IMR-90 (cell line): ENCODE measurements around the gene SPON1. TPM values are rescaled to one million over a fixed set of nuclear protein-coding genes. Genes with fewer than 3 reads are reported as not detected.
A peak's percentile ranks its signal among the peaks of the same experiment; 100 is the strongest.

Experiments
- ATAC-seq: fragments of 200-7000 bp; cut with Tn5 transposase; 2 replicates; pipeline ENCODE4 v1.9.1; 2020; ENCODE audit warnings: low read depth, mild to moderate bottlenecking, moderate library complexity
- BruUV-seq: library from RNA; stranded (reverse); fragments of 400-500 nt; replicated peaks from 2 replicates; lab custom pipeline; 2021; lab: Mats Ljungman, UMichigan
- CTCF ChIA-PET: fragments of 300-600 bp; formaldehyde crosslinking; extraction: SDS; loops from one replicate; lab custom pipeline; 2021; ENCODE audit warnings: antibody characterized with exemption; lab: Yijun Ruan, JAX
- POLR2A ChIA-PET: fragments of 300-600 bp; sonication (Branson Sonifier 250); formaldehyde crosslinking; loops from one replicate; lab custom pipeline; 2022; ENCODE audit warnings: antibody characterized with exemption; ENCODE audit not compliant: unreplicated experiment; lab: Charles Lee
- DNase-seq: peaks from one replicate; pipeline ENCODE4 v3.0.0; 2013
- H2AFZ ChIP-seq: replicated peaks from 2 replicates; pipeline ENCODE3; 2013; ENCODE audit warnings: low read length, mild to moderate bottlenecking; ENCODE audit not compliant: poor library complexity
- H2AK5ac ChIP-seq: 2 replicates; pipeline ENCODE4 v1.6.1; 2013; ENCODE audit warnings: low read depth, low read length, inconsistent platforms
- H2AK9ac ChIP-seq: replicated peaks from 2 replicates; pipeline ENCODE3; 2013; ENCODE audit warnings: mild to moderate bottlenecking, low read depth, low read length, moderate library complexity; ENCODE audit not compliant: poor library complexity
- H2BK120ac ChIP-seq: 2 replicates; pipeline ENCODE4 v1.6.1; 2013; ENCODE audit warnings: low read depth, low read length, inconsistent platforms
- H2BK15ac ChIP-seq: 3 replicates; pipeline ENCODE4 v1.6.1; 2013; ENCODE audit warnings: low read depth, low read length, inconsistent platforms
- H2BK20ac ChIP-seq: 2 replicates; pipeline ENCODE4 v1.6.1; 2013; ENCODE audit warnings: low read depth, mild to moderate bottlenecking, inconsistent platforms, low read length, moderate library complexity
- H2BK5ac ChIP-seq: 2 replicates; pipeline ENCODE4 v1.6.1; 2013; ENCODE audit warnings: mild to moderate bottlenecking, low read depth, low read length, inconsistent platforms; ENCODE audit not compliant: poor library complexity, severe bottlenecking
- H3K14ac ChIP-seq: replicated peaks from 2 replicates; pipeline ENCODE4 v1.6.1; 2013; ENCODE audit warnings: low read depth, low read length, inconsistent platforms
- H3K18ac ChIP-seq: 2 replicates; pipeline ENCODE4 v1.6.1; 2013; ENCODE audit warnings: low read depth, low read length, control low read depth
- H3K23ac ChIP-seq: 2 replicates; pipeline ENCODE4 v1.6.1; 2013; ENCODE audit warnings: low read depth, low read length, inconsistent platforms
- H3K27ac ChIP-seq: 2 replicates; pipeline ENCODE4 v1.5.1; 2013; ENCODE audit warnings: mild to moderate bottlenecking, control low read depth, low read length; ENCODE audit not compliant: insufficient read depth
- H3K27me3 ChIP-seq: 2 replicates; pipeline ENCODE4 v1.6.1; 2013; ENCODE audit warnings: low read length; ENCODE audit not compliant: control insufficient read depth, insufficient read depth
- H3K36me3 ChIP-seq: 2 replicates; pipeline ENCODE4 v1.6.1; 2013; ENCODE audit warnings: low read length, mixed read lengths; ENCODE audit not compliant: control insufficient read depth, insufficient read depth
- H3K4ac ChIP-seq: 2 replicates; pipeline ENCODE4 v1.6.1; 2013; ENCODE audit warnings: low read depth, low read length, inconsistent platforms
- H3K4me1 ChIP-seq: 2 replicates; pipeline ENCODE4 v1.6.1; 2013; ENCODE audit warnings: low read length, mixed read lengths; ENCODE audit not compliant: control insufficient read depth, insufficient read depth
- H3K4me2 ChIP-seq: 2 replicates; pipeline ENCODE4 v1.6.1; 2013; ENCODE audit warnings: low read depth, mild to moderate bottlenecking, control low read depth, low read length, moderate library complexity
- H3K4me3 ChIP-seq: 2 replicates; pipeline ENCODE4 v1.5.1; 2013; ENCODE audit warnings: low read depth, mild to moderate bottlenecking, control low read depth, low read length, moderate library complexity; ENCODE audit not compliant: insufficient read depth
- H3K56ac ChIP-seq: 2 replicates; pipeline ENCODE4 v1.6.1; 2013; ENCODE audit warnings: low read length, inconsistent platforms; ENCODE audit not compliant: insufficient read depth; ENCODE audit errors: extremely low read depth
- H3K79me1 ChIP-seq, 2 experiments: 2 replicates each; pipeline ENCODE4 v1.6.1; 2013; ENCODE audit warnings: low read length in 2 of 2, inconsistent platforms in 1 of 2, low read depth in 1 of 2
- H3K9ac ChIP-seq: 2 replicates; pipeline ENCODE4 v1.6.1; 2013; ENCODE audit warnings: low read depth, low read length, control low read depth
- H3K9me1 ChIP-seq: 2 replicates; pipeline ENCODE4 v1.6.1; 2013; ENCODE audit warnings: low read length, inconsistent platforms; ENCODE audit not compliant: insufficient read depth
- H3K9me3 ChIP-seq: 2 replicates; pipeline ENCODE4 v1.6.1; 2013; ENCODE audit warnings: low read length; ENCODE audit not compliant: control insufficient read depth, insufficient read depth
- H4K20me1 ChIP-seq: 2 replicates; pipeline ENCODE4 v1.6.1; 2013; ENCODE audit warnings: low read length, inconsistent platforms; ENCODE audit not compliant: insufficient read depth
- H4K5ac ChIP-seq: 2 replicates; pipeline ENCODE4 v1.6.1; 2013; ENCODE audit warnings: mild to moderate bottlenecking, low read depth, low read length, control low read depth
- H4K8ac ChIP-seq, 2 experiments: 2 replicates each; pipeline ENCODE4 v1.6.1; 2013; ENCODE audit warnings: low read depth in 2 of 2, low read length in 2 of 2, control low read depth in 1 of 2, inconsistent platforms in 1 of 2
- H4K91ac ChIP-seq: 2 replicates; pipeline ENCODE4 v1.6.1; 2013; ENCODE audit warnings: low read depth, low read length, inconsistent platforms; ENCODE audit not compliant: insufficient read depth
- BHLHE40 ChIP-seq: fragments of 150-350 bp; IDR thresholded peaks from 2 replicates; pipeline ENCODE4 v1.6.1; 2016; ENCODE audit warnings: mild to moderate bottlenecking, low read depth, low read length
- CEBPB ChIP-seq: IDR thresholded peaks from 2 replicates; pipeline ENCODE4 v1.6.1; 2012; ENCODE audit warnings: low read depth, low read length, improper control_type of control experiment
- CHD1 ChIP-seq: IDR thresholded peaks from 2 replicates; pipeline ENCODE4 v1.6.1; 2012; ENCODE audit warnings: low read depth, low read length, improper control_type of control experiment
- CTCF ChIP-seq: conservative IDR thresholded peaks from 2 replicates; pipeline ENCODE4 v1.5.1; 2012; ENCODE audit warnings: mild to moderate bottlenecking, low read depth, low read length, improper control_type of control experiment
- ELK1 ChIP-seq: fragments of 150-350 bp; IDR thresholded peaks from 2 replicates; pipeline ENCODE4 v1.6.1; 2016; ENCODE audit warnings: low read depth, mild to moderate bottlenecking, low read length, moderate library complexity, borderline replicate concordance
- FOS ChIP-seq: fragments of 150-350 bp; IDR thresholded peaks from 2 replicates; pipeline ENCODE4 v1.6.1; 2016; ENCODE audit warnings: low read depth, low read length
- MAFK ChIP-seq: IDR thresholded peaks from 2 replicates; pipeline ENCODE4 v1.6.1; 2012; ENCODE audit warnings: low read depth, low read length, improper control_type of control experiment
- MAZ ChIP-seq: IDR thresholded peaks from 2 replicates; pipeline ENCODE4 v1.6.1; 2012; ENCODE audit warnings: low read depth, mild to moderate bottlenecking, low read length, improper control_type of control experiment, moderate library complexity, borderline replicate concordance
- MXI1 ChIP-seq: IDR thresholded peaks from 2 replicates; pipeline ENCODE4 v1.6.1; 2012; ENCODE audit warnings: low read depth, mild to moderate bottlenecking, low read length, moderate library complexity, borderline replicate concordance
- NFE2L2 ChIP-seq: fragments of 150-350 bp; IDR thresholded peaks from 2 replicates; pipeline ENCODE4 v1.6.1; 2016; ENCODE audit warnings: low read depth, mild to moderate bottlenecking, low read length
- POLR2A ChIP-seq: IDR thresholded peaks from 2 replicates; pipeline ENCODE4 v1.6.1; 2012; ENCODE audit warnings: mild to moderate bottlenecking, low read depth, low read length
- RAD21 ChIP-seq: IDR thresholded peaks from 2 replicates; pipeline ENCODE4 v1.6.1; 2012; ENCODE audit warnings: low read length, improper control_type of control experiment
- RCOR1 ChIP-seq: IDR thresholded peaks from 2 replicates; pipeline ENCODE4 v1.6.1; 2012; ENCODE audit warnings: mild to moderate bottlenecking, low read length, improper control_type of control experiment; ENCODE audit not compliant: insufficient replicate concordance
- RFX5 ChIP-seq: IDR thresholded peaks from 2 replicates; pipeline ENCODE4 v1.8.0; 2012; ENCODE audit warnings: low read depth, mild to moderate bottlenecking, low read length, moderate library complexity
- USF2 ChIP-seq: fragments of 150-350 bp; IDR thresholded peaks from 2 replicates; pipeline ENCODE4 v1.6.1; 2017; ENCODE audit warnings: mild to moderate bottlenecking, antibody characterized with exemption, low read length, low read depth
- WGBS, 2 experiments: methylation state at CpG; one replicate each; pipeline versions ENCODE4 v1.1.5 to v1.1.7; 2013; ENCODE audit warnings: missing lambda C conversion rate in 2 of 2; ENCODE audit not compliant: insufficient read length in 1 of 2; ENCODE audit errors: extremely low coverage in 2 of 2; 5-methylcytosine and 5-hydroxymethylcytosine counted together
- dilution Hi-C: fragments of 300-500 bp; cut with HindIII; formaldehyde crosslinking; loops from one replicate; pipeline ENCODE4 v1.14.3; 2018; ENCODE audit warnings: low sequenced_read_pairs; ENCODE audit not compliant: unreplicated experiment
- in situ Hi-C: fragments of 300-500 bp; cut with MboI; formaldehyde crosslinking; loops from 3 replicates; pipeline ENCODE4 v1.14.3; 2019; ENCODE audit warnings: low sequenced_read_pairs, inconsistent platforms, mixed read lengths
- intact Hi-C: fragments of 100-400 bp; cut with micrococcal nuclease; formaldehyde crosslinking; loops from 2 replicates; pipeline ENCODE4 v1.10.0; 2022
- polyA plus RNA-seq, 3 experiments: library from polyadenylated mRNA; depleted of rRNA; stranded (reverse); fragments of >200 nt; gene quantifications; 2 replicates each; pipeline ENCODE4 v1.2.3, GENCODE V29; 2012; ENCODE audit warnings: low replicate concordance in 1 of 3
- total RNA-seq: library from RNA; depleted of rRNA; stranded (reverse); fragments of >200 nt; gene quantifications from 2 replicates; pipeline ENCODE4 v1.2.3, GENCODE V29; 2012

Gene SPON1
- total and polyA plus RNA-seq, 2 of the 4 experiments (the other 2 are of a cell fraction), result 0.62 to 0.72 TPM

GRCh38 chr11:13972043-13972910 lies 9.8 kb downstream of the SPON1 start:
- ATAC-seq (peak; percentile 36), DNase-seq (peak; percentile 22)
- H4K5ac ChIP-seq, result no peak overlapping the region
- H3K56ac ChIP-seq, result no peak overlapping the region
- no peak overlapping the region for H3K4me2 ChIP-seq
- WGBS, 2 experiments, result no CpG with 5 or more reads among the region's 2 CpGs
- no peaks in the 10 kb centered on the region for H3K9me3 ChIP-seq
- no peak overlapping the region for H3K9ac ChIP-seq
- no peak overlapping the region for H2BK120ac ChIP-seq
- no peaks in the 10 kb centered on the region for H4K20me1 ChIP-seq
- H3K23ac ChIP-seq, result no peak overlapping the region
- no peak overlapping the region for H2AK9ac ChIP-seq
- no peak overlapping the region for H2BK20ac ChIP-seq
- no peaks in the 10 kb centered on the region for H3K36me3 ChIP-seq
- H3K79me1 ChIP-seq, result no peaks in the 10 kb centered on the region
- dilution Hi-C loops, result no loop called here
- POLR2A ChIA-PET, result no interaction called here
- no peak overlapping the region for H3K14ac ChIP-seq
- H3K18ac ChIP-seq, result no peak overlapping the region
- peaks cover 2% of the 10 kb centered on the region; the same call in 1 of the 2 replicates for H3K4me1 ChIP-seq
- no peak overlapping the region for H2BK5ac ChIP-seq
- in situ Hi-C loops, result no loop called here
- H2AK5ac ChIP-seq, result no peak overlapping the region
- CTCF ChIA-PET, result interaction anchor here (2.0 kb wide), 1 partner anchor 177 kb away, joined by 8 read pairs; no protein-coding TSS in a partner anchor
- H3K27ac ChIP-seq, result no peak overlapping the region
- H3K27me3 ChIP-seq, result peaks cover 19% of the 10 kb centered on the region
- no peak overlapping the region for H4K8ac ChIP-seq
- H3K4me3 ChIP-seq, result no peak overlapping the region
- no peak overlapping the region for H2BK15ac ChIP-seq
- H3K9me1 ChIP-seq, result 0 out of 2 replicates have a peak, but pooled peaks cover 3% of the 10 kb centered on the region
- no peak overlapping the region for H3K4ac ChIP-seq
- H2AFZ ChIP-seq, result no peak overlapping the region
- no TSS peak for BruUV-seq
- intact Hi-C loops, result loop anchor here (5.0 kb wide), 1 partner anchor 175 kb away; no protein-coding TSS in a partner anchor
- no peak overlapping the region for H4K91ac ChIP-seq
- TF ChIP-seq FOS (no peak), MAZ (no peak), RCOR1 (no peak), POLR2A (no peak), MAFK (no peak), BHLHE40 (no peak), CTCF (no peak), CEBPB (no peak), RFX5 (no peak), RAD21 (no peak), CHD1 (no peak), ELK1 (no peak), MXI1 (no peak), USF2 (no peak), NFE2L2 (no peak)
